B cell (primary cell): ENCODE measurements around the gene CUBN. TPM values are rescaled to one million over a fixed set of nuclear protein-coding genes. Genes with fewer than 3 reads are reported as not detected.

Experiments
- ATAC-seq: fragments of 200-7000 bp; cut with Tn5 transposase; one replicate; pipeline ENCODE4 v1.10.0; 2021; ENCODE audit warnings: low read depth, mild to moderate bottlenecking, moderate number of reproducible peaks, moderate library complexity
- CTCF ChIA-PET: fragments of 350-600 bp; sonication (Branson Sonifier 250); formaldehyde crosslinking; loops from one replicate; lab custom pipeline; 2021; ENCODE audit warnings: antibody characterized with exemption, inconsistent platforms; lab: Charles Lee
- POLR2A ChIA-PET: fragments of 350-600 bp; sonication (Branson Sonifier 250); formaldehyde crosslinking; loops from one replicate; lab custom pipeline; 2021; ENCODE audit warnings: antibody characterized with exemption; lab: Charles Lee
- DNase-seq: peaks from one replicate; pipeline ENCODE4 v3.0.0; 2013
- H2AFZ ChIP-seq: 2 replicates; pipeline ENCODE4 v1.6.1; 2012; ENCODE audit warnings: mild to moderate bottlenecking, low read depth, low read length; ENCODE audit not compliant: insufficient read depth, poor library complexity, severe bottlenecking
- H3K27ac ChIP-seq, 2 donors: 1 replicate in 1 of 2; 2 replicates in 1 of 2; pipeline ENCODE4 v1.5.1; 2012 to 2013; ENCODE audit warnings: low read length in 2 of 2, mild to moderate bottlenecking in 2 of 2, moderate library complexity in 1 of 2
- H3K27me3 ChIP-seq, 4 experiments: fragments of 200-600 bp in 1 of 4; sonication (generic) in 1 of 4; replicated peaks in 1 of 4; 1 replicate in 2 of 4; 2 replicates in 2 of 4; pipeline versions ENCODE4 v1.6.1 to v1.7.0; 2013 to 2016; ENCODE audit warnings: low read length in 3 of 4, mild to moderate bottlenecking in 2 of 4, mixed read lengths in 1 of 4, moderate library complexity in 1 of 4; ENCODE audit not compliant: insufficient read depth in 4 of 4, control insufficient read depth in 3 of 4; ENCODE audit errors: control extremely low read depth in 1 of 4
- H3K36me3 ChIP-seq, 2 experiments: replicated peaks in 1 of 2; 1 replicate in 1 of 2; 2 replicates in 1 of 2; pipeline versions ENCODE4 v1.6.1 to v1.7.1; 2013; ENCODE audit warnings: low read length in 1 of 2; ENCODE audit not compliant: insufficient read depth in 2 of 2, control insufficient read depth in 1 of 2; ENCODE audit errors: control extremely low read depth in 1 of 2, extremely low read depth in 1 of 2
- H3K4me1 ChIP-seq, 2 donors: fragments of 200-600 bp in 1 of 2; sonication (generic) in 1 of 2; 1 replicate in 1 of 2; 2 replicates in 1 of 2; pipeline versions ENCODE4 v1.5.1 to v1.6.1; 2013 to 2017; ENCODE audit warnings: low read length in 2 of 2; ENCODE audit not compliant: control insufficient read depth in 2 of 2, insufficient read depth in 2 of 2
- H3K4me2 ChIP-seq: replicated peaks from 2 replicates; pipeline ENCODE3; 2012; ENCODE audit warnings: mild to moderate bottlenecking, low read depth, low read length; ENCODE audit not compliant: poor library complexity, severe bottlenecking
- H3K4me3 ChIP-seq, 5 experiments: fragments of 200-600 bp in 1 of 5; sonication (generic) in 1 of 5; 1 replicate in 3 of 5; 2 replicates in 2 of 5; pipeline versions ENCODE4 v1.5.1 to v1.7.0; 2011 to 2016; ENCODE audit warnings: low read length in 4 of 5, mild to moderate bottlenecking in 4 of 5, low read depth in 2 of 5, control low read depth in 1 of 5, moderate library complexity in 1 of 5; ENCODE audit not compliant: insufficient read depth in 1 of 5; ENCODE audit errors: control extremely low read depth in 1 of 5, extremely low read depth in 1 of 5
- H3K79me2 ChIP-seq: fragments of 200-600 bp; sonication (generic); one replicate; pipeline ENCODE4 v1.6.0; 2016; ENCODE audit warnings: low read length; ENCODE audit not compliant: control insufficient read depth, insufficient read depth
- H3K9ac ChIP-seq: fragments of 200-600 bp; sonication (generic); 2 replicates; pipeline ENCODE4 v1.6.1; 2017; ENCODE audit warnings: mild to moderate bottlenecking, low read length, moderate library complexity
- H3K9me3 ChIP-seq, 3 donors: one replicate each; pipeline versions ENCODE4 v1.6.1 to v1.7.1; 2013; ENCODE audit warnings: low read length in 2 of 3; ENCODE audit not compliant: control insufficient read depth in 2 of 3, insufficient read depth in 1 of 3; ENCODE audit errors: control extremely low read depth in 1 of 3
- H4K20me1 ChIP-seq: 2 replicates; pipeline ENCODE4 v1.6.0; 2012; ENCODE audit warnings: mild to moderate bottlenecking, low read length; ENCODE audit not compliant: insufficient read depth, control insufficient read depth, poor library complexity, severe bottlenecking
- H3K27ac Mint-ChIP-seq: one replicate; pipeline ENCODE4 v1.8.0; 2021; ENCODE audit warnings: mixed read lengths
- H3K27me3 Mint-ChIP-seq: one replicate; pipeline ENCODE4 v1.8.0; 2021; ENCODE audit warnings: mixed read lengths
- H3K4me1 Mint-ChIP-seq: one replicate; pipeline ENCODE4 v1.8.0; 2021; ENCODE audit warnings: mixed read lengths
- H3K4me3 Mint-ChIP-seq: one replicate; pipeline ENCODE4 v1.8.0; 2021; ENCODE audit warnings: mixed read lengths
- H3K9me3 Mint-ChIP-seq: one replicate; pipeline ENCODE4 v1.8.0; 2022; ENCODE audit warnings: mixed read lengths; ENCODE audit not compliant: insufficient read depth
- CTCF ChIP-seq: fragments of 200-600 bp; IDR thresholded peaks from one replicate; pipeline ENCODE4 v1.8.0; 2022; ENCODE audit warnings: antibody characterized with exemption, mild to moderate bottlenecking
- EZH2 ChIP-seq: IDR thresholded peaks from 2 replicates; pipeline ENCODE4 v1.6.1; 2012; ENCODE audit warnings: borderline replicate concordance, low read depth, mild to moderate bottlenecking, moderate library complexity, low read length; ENCODE audit not compliant: insufficient read depth, poor library complexity, severe bottlenecking
- WGBS: methylation state at CpG from one replicate; pipeline ENCODE4 v1.1.5; 2013; ENCODE audit warnings: missing lambda C conversion rate; ENCODE audit not compliant: insufficient coverage; 5-methylcytosine and 5-hydroxymethylcytosine counted together
- intact Hi-C: fragments of 100-400 bp; cut with micrococcal nuclease; formaldehyde crosslinking; loops from one replicate; pipeline ENCODE4 v1.10.0; 2022
- polyA plus RNA-seq: library from polyadenylated mRNA; depleted of rRNA; stranded (reverse); fragments of >200 nt; gene quantifications from 2 replicates; pipeline ENCODE4 v1.2.3, GENCODE V29; 2012
- total RNA-seq, 2 donors: library from RNA; stranded (reverse); fragments of 120-200 nt in 1 of 2; gene quantifications; 1 replicate in 1 of 2; 2 replicates in 1 of 2; pipeline versions ENCODE4 v1.2.3 to v1.2.4, GENCODE V29; 2013 to 2022

Gene CUBN
- total and polyA plus RNA-seq, 2 donors (not counting 1 experiment from before 2014, with no cell fraction given): 4.2 to 5.7 TPM

GRCh38 chr10:16822726-16823360, 306.8 kb downstream of the CUBN start:
- ChIA-PET CTCF (interaction anchor here (1.1 to 2.1 kb wide), 2 partner anchors 20 to 434 kb away, joined by 3 to 6 read pairs; no protein-coding TSS in a partner anchor), POLR2A (no interaction called here)
- Histone ChIP-seq H3K27me3 (peaks cover 0 to 2% (median 0%) of the 10 kb centered on the region in 4 experiments), H3K79me2 (no peaks in the 10 kb centered on the region), H4K20me1 (no peaks in the 10 kb centered on the region), H3K9me3 (peaks cover 0 to 19% (median 15%) of the 10 kb centered on the region in 3 donors), H3K36me3 (no peaks in the 10 kb centered on the region), H3K4me1 (peaks cover 3 to 5% of the 10 kb centered on the region in 2 donors), H3K9ac (no peak overlapping the region), H3K4me3 (no peak overlapping the region), H2AFZ (no peak overlapping the region), H3K4me2 (no peak overlapping the region), H3K27ac (no peak overlapping the region)
- Mint-ChIP-seq H3K27me3 (peaks cover 5% of the 10 kb centered on the region), H3K27ac (no peak overlapping the region), H3K9me3 (peaks cover 8% of the 10 kb centered on the region), H3K4me1 (peaks cover 6% of the 10 kb centered on the region), H3K4me3 (no peak overlapping the region)
- no peak for DNase-seq
- intact Hi-C loops: no loop called here
- 85% methylated on average over 4 of the region's 4 CpGs for WGBS
- ATAC-seq: no peak
- TF ChIP-seq EZH2 (no peak), CTCF (no peak)

- Histone ChIP-seq H3K36me3 (no peaks in the 10 kb centered on the region), H2AFZ (no peak overlapping the region), H3K9ac (no peak overlapping the region), H3K27ac (no peak overlapping the region), H3K79me2 (peaks cover 2% of the 10 kb centered on the region), H3K4me3 (no peak overlapping the region), H3K4me2 (no peak overlapping the region), H4K20me1 (no peaks in the 10 kb centered on the region), H3K27me3 (peaks cover 0 to 2% (median 0%) of the 10 kb centered on the region in 4 experiments), H3K9me3 (peaks cover 0 to 19% (median 15%) of the 10 kb centered on the region in 3 donors), H3K4me1 (peaks cover 3 to 5% of the 10 kb centered on the region in 2 donors)
- H3K27ac Mint-ChIP-seq: no peak overlapping the region
- ChIA-PET POLR2A (no interaction called here), CTCF (interaction anchor here (1.1 kb wide), 1 partner anchor 428 kb away, joined by 3 read pairs; no protein-coding TSS in a partner anchor)
- H3K9me3 Mint-ChIP-seq: peaks cover 8% of the 10 kb centered on the region
- H3K4me1 Mint-ChIP-seq: peaks cover 11% of the 10 kb centered on the region
- WGBS: 100% methylated on average over 1 of the region's 2 CpGs
- peaks cover 5% of the 10 kb centered on the region for H3K27me3 Mint-ChIP-seq
- ATAC-seq (no peak), DNase-seq (no peak)
- TF ChIP-seq CTCF: no peak
- no peak overlapping the region for H3K4me3 Mint-ChIP-seq
- intact Hi-C loops: no loop called here
These were observed 307.6 kb downstream of the CUBN start for GRCh38 chr10:16822027-16822426.
